GM18505 (cell line): Measurements from ENCODE around the gene TNS4.
"Not testable (repeated sequence)": the region's sequence is repeated elsewhere in the genome, so short reads cannot be mapped to it uniquely, and the experiment has no call there.

Experiments
- ATAC-seq: cut with Tn5 transposase; IDR thresholded peaks from one replicate; pipeline ENCODE4 v1.9.1; 2021; ENCODE audit not compliant: unreplicated experiment
- POLR2A ChIP-seq: IDR thresholded peaks from 4 replicates; pipeline ENCODE4 v1.6.1; 2011; ENCODE audit warnings: borderline replicate concordance; ENCODE audit not compliant: insufficient read depth, insufficient read length; ENCODE audit errors: extremely low read depth

TNS4 gene, protein sequence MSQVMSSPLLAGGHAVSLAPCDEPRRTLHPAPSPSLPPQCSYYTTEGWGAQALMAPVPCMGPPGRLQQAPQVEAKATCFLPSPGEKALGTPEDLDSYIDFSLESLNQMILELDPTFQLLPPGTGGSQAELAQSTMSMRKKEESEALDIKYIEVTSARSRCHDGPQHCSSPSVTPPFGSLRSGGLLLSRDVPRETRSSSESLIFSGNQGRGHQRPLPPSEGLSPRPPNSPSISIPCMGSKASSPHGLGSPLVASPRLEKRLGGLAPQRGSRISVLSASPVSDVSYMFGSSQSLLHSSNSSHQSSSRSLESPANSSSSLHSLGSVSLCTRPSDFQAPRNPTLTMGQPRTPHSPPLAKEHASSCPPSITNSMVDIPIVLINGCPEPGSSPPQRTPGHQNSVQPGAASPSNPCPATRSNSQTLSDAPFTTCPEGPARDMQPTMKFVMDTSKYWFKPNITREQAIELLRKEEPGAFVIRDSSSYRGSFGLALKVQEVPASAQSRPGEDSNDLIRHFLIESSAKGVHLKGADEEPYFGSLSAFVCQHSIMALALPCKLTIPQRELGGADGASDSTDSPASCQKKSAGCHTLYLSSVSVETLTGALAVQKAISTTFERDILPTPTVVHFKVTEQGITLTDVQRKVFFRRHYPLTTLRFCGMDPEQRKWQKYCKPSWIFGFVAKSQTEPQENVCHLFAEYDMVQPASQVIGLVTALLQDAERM

DNA sequence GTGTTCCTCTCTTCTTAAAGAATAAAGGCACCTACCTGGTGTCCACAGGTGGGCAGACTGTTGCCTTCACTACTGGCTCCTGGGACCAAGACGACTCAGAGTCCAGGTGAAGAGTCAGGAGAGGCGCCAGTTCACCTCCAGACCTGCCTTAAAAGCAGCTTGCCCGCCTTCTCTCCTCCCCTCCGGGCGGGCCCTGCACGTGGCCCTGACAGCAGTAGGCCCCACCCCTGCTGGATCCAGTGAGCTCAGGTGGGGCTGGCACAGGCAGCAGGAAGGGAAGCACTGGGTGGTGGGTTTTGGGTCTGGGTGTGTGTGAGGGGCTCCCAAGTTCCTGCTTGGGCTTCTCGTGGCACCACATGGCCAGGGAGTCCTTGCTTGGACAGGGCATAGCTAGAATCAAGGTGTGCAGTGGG is at the start of gene TNS4:
TNS4 (minus strand) TSS at position 125 of the 413 bp plus-strand sequence. CDS start 5,198 bp downstream, outside the sequence.
- TF ChIP-seq POLR2A, result no peak
- no peak for ATAC-seq

DNA sequence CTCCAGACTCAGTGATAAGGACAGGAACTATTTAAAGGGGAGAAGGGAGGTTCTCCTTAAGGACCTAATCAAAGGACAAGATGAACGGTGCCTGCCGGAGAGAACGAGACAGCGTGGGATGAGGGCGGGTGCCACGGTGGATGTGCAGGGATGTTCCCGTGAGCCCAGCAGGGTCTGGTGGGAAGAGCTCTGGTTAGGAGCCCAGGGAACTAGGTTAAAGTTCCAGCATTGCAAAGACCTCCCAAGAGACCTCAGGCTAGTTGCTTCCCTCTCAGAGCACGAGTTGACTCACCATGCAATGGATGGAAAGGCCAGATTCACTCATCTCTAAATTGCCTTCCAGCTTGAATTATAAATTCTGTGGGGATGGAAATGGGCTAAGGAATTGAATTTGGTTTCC is 49.2 kb upstream of the TNS4 start:
- no peak for TF ChIP-seq POLR2A
- ATAC-seq, result no peak

GRCh38 chr17:40548982-40549685 is 47.7 kb upstream of the TNS4 start:
- ATAC-seq, result no peak
- TF ChIP-seq POLR2A, result no peak

DNA sequence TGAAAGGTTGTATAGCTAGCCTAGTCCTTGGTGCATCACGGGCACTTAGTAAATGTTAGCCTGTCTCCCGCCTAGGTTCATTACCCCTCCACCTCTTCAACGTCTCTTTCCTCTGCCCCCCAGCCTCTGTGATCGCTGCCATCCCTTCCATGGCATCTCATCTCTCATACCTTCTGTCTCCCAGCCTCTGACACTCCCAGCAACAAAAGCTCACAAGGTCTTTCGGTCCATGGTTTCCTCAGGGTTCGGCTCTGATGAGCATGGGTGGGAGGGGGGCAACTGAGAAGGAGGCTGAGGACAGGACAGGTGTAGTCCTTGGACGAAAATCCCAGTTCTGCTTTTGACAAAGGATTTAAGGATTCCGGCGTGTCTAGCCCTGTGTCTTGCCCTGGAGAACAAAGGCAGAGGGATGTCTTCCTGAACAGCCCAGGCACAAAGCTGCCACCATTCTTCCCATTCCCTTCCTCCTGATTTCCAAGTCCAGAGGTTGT is 47.1 kb upstream of the TNS4 start:
- no peak for ATAC-seq
- TF ChIP-seq POLR2A, result no peak

DNA sequence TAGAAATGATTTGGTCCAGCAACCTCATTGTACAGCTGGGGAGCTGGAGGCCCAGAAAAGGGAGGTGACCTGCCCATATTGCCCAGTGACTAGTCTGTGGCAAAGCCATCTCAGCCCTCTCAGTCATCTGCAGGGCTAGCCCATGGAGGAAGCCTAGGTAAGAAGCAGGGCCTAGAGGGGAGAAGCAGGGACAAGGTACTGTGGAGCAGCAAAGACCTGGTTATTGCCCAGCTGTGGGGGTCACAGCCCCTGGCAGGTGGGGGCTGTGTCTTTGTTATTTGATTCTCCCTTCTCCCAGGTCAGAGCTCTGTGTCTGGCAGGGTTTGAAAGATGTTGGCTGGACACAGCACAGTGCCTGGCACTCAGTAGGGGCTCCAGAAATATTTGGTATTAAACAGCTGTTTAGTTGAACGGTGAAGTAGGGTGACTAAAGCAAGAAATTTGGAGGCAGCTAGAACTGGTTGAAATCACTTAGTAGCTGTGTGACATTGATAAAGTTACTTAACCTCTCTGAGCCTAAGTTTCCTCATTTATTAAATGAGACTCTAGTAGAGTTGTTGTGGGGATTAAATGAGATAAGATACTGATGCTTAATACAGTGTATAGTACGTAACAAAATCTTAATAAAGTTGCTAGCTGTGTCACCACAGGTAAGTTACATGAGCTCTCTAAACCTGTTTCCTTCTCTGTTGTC is 46.5 kb upstream of the TNS4 start:
- TF ChIP-seq POLR2A, result no peak
- no peak for ATAC-seq

- ATAC-seq, result no peak
- no peak for TF ChIP-seq POLR2A
These were observed 45.8 kb upstream of the TNS4 start for GRCh38 chr17:40547079-40547784.

- not testable (repeated sequence) for ATAC-seq
These were observed 45.1 kb upstream of the TNS4 start for GRCh38 chr17:40546497-40546896.

DNA sequence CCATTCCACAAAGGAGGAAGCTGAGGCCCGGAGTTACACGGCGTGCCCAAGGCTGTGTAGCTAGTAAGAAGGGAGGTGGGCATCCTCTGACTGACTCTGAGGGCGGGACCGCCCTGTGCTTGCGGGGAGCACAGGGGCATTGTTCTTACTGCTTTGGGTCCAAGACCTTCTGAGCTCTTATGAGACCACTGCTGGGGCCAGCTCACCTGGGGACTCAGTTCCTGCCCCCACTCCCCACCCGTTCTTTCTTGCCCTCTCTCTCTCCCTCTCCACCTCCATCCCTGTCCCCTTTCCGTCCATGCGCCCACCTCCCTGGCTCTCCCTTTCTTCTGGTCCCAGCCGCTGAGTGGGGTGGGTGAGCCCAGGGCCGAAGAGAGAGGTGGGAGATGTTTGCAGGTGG is 44.2 kb upstream of the TNS4 start:
- ATAC-seq, result no peak
- no peak for TF ChIP-seq POLR2A

DNA sequence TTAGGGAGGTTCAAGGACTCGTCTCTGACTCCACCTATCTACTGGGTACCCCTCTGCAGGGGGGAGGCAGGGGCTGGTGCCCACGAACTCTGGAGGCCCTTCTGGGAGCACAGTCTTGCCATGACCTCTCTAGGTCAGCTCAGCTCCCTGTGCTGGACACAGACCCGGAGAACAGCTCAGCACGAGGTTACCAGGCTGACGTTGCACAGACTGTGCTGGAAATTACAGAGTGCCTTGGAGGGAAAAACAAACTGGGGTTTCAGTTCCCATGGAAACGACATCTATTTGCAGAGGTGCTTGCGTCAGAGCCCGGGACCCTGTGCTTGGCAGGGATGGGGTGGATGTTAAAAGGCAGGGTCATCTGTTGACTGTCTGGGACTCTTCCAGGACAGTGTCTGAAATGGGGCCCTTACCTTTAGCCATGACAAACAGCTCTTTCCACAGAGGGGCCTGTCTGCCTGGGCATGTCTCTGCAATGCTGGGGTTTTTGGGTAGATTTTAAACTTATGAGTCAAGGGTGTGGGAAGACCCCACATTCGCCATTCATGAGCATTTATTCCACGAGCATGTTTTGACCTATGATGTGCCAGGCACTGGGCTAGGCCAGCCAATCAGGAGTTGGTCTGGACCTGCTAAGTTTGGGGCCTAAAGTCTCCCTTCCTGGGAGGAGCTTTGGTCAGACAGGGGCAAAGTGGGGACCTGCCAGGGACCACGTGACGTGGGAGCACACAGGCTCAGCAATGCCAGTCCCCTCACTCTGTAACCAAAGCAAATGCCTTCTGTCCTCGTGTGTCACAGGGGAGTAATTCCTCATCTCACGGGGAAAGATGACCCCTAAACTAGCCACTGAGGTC is 41.4 kb upstream of the TNS4 start:
- no peak for TF ChIP-seq POLR2A
- ATAC-seq, result no peak

GRCh38 chr17:40541873-40542557 is 40.6 kb upstream of the TNS4 start:
- ATAC-seq, result no peak
- TF ChIP-seq POLR2A, result no peak

DNA sequence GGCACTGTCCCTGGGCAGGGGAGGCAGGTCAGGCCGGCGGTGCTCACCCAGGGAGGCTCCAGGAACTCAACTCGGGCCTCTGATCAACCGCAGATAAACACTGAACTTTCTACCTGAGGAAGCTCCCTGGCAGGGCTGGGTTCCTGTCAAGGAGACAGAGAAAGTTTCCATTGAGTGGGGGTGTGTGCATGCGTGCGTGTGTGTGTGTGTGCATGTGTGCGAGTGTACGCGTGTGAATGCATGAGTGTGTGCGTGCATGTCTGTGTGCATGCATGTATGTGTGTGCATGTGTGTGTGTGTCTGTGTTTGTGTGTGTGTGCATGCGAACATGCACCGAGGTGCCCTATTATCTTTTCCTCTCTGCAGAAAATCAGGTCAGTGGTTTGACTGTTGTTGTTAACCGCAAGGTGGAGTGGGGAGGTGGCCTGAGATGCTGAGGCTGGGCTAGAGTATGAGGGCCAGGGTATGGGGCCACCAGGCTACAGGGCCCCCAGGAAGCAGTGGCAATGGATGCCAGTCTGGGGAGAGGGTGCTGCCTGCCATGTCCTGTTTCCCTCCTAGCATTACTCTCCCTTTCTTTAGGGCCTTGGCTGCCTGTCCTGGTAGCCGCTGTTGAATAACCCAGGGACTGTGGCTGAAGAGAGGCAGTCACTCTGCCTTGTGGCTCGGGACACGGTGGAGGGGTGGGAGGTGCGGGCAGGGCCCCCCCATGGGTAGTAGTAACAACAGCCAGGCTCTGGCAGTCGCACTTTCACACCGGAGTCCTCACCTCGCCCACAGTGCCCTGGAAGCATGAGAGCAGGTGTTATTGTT is 39.8 kb upstream of the TNS4 start:
- TF ChIP-seq POLR2A, result no peak
- no peak for ATAC-seq

- no peak for ATAC-seq
- TF ChIP-seq POLR2A, result no peak
These were observed 39.0 kb upstream of the TNS4 start for GRCh38 chr17:40540448-40540847.
